Fibroblast of skin of left quadriceps (primary cell): Measurements from ENCODE around the gene AADACL3.

ENCODE experiments used
- DNase-seq, 2 experiments: peaks; one replicate each; pipeline ENCODE4 v3.0.0-alpha.2; 2013; ENCODE audit warnings: low read depth in 2 of 2

AADACL3 gene

GRCh38 chr1:12769031-12769430, 53.1 kb downstream of the AADACL3 start:
- no peak for DNase-seq

GRCh38 chr1:12769976-12770505, 54.1 kb downstream of the AADACL3 start:
- no peak for DNase-seq

GRCh38 chr1:12770620-12771019, 54.7 kb downstream of the AADACL3 start:
- DNase-seq: no peak

- DNase-seq: no peak
Measured at GRCh38 chr1:12771186-12771585, 55.3 kb downstream of the AADACL3 start.

- no peak for DNase-seq
Measured at GRCh38 chr1:12772520-12772919, 56.6 kb downstream of the AADACL3 start.

- no peak for DNase-seq
Measured at GRCh38 chr1:12773438-12773837, 57.5 kb downstream of the AADACL3 start, which contains the start of gene PRAMEF12. Gene PRAMEF12 (plus strand): TSS chr1:12773738. CDS start chr1:12774868, 1,130 bp downstream.

- no peak for DNase-seq
Measured at GRCh38 chr1:12774801-12775345, 59.0 kb downstream of the AADACL3 start.

GRCh38 chr1:12775443-12775842, 59.5 kb downstream of the AADACL3 start:
- DNase-seq: no peak

GRCh38 chr1:12776801-12777557, 61.1 kb downstream of the AADACL3 start:
- no peak for DNase-seq
